Duodenal mucosa (tissue), 2 donors: Measurements from ENCODE around the gene COL28A1.

ENCODE experiments used
- H3K27ac ChIP-seq: one replicate; pipeline ENCODE4 v1.7.0; 2013; ENCODE audit warnings: low read depth, low read length
- H3K27me3 ChIP-seq, 2 donors: one replicate each; pipeline ENCODE4 v1.7.0; 2013; ENCODE audit warnings: low read length in 2 of 2, control low read depth in 1 of 2; ENCODE audit not compliant: insufficient read depth in 2 of 2, control insufficient read depth in 1 of 2
- H3K36me3 ChIP-seq, 2 donors: one replicate each; pipeline ENCODE4 v1.7.0; 2013; ENCODE audit warnings: low read length in 2 of 2, control low read depth in 1 of 2; ENCODE audit not compliant: insufficient read depth in 2 of 2, control insufficient read depth in 1 of 2
- H3K4me1 ChIP-seq, 2 donors: one replicate each; pipeline ENCODE4 v1.7.0; 2013; ENCODE audit warnings: low read length in 2 of 2, control low read depth in 1 of 2; ENCODE audit not compliant: insufficient read depth in 2 of 2, control insufficient read depth in 1 of 2
- H3K4me3 ChIP-seq, 2 donors: one replicate each; pipeline ENCODE4 v1.7.0; 2013; ENCODE audit warnings: low read length in 2 of 2, low read depth in 1 of 2
- H3K9ac ChIP-seq, 2 donors: one replicate each; pipeline ENCODE4 v1.7.0; 2013; ENCODE audit warnings: low read length in 2 of 2, low read depth in 1 of 2
- H3K9me3 ChIP-seq, 2 donors: one replicate each; pipeline ENCODE4 v1.7.0; 2013; ENCODE audit warnings: low read length in 2 of 2, control low read depth in 1 of 2; ENCODE audit not compliant: control insufficient read depth in 1 of 2

COL28A1 gene

GRCh38 chr7:7452652-7453051 is 83.0 kb downstream of the COL28A1 start:
- Histone ChIP-seq H3K9me3 (peaks cover 5 to 15% of the 10 kb centered on the region in 2 donors), H3K27ac (no peak overlapping the region), H3K9ac (no peak overlapping the region), H3K36me3 (no peaks in the 10 kb centered on the region), H3K4me1 (peaks cover 0 to 4% of the 10 kb centered on the region in 2 donors), H3K4me3 (no peak overlapping the region), H3K27me3 (no peaks in the 10 kb centered on the region)

GRCh38 chr7:7452119-7452518 is 83.6 kb downstream of the COL28A1 start:
- Histone ChIP-seq H3K27ac (no peak overlapping the region), H3K9ac (no peak overlapping the region), H3K9me3 (peaks cover 5 to 15% of the 10 kb centered on the region in 2 donors), H3K4me1 (peaks cover 0 to 4% of the 10 kb centered on the region in 2 donors), H3K27me3 (no peaks in the 10 kb centered on the region), H3K36me3 (no peaks in the 10 kb centered on the region), H3K4me3 (no peak overlapping the region)

- Histone ChIP-seq H3K4me3 (no peak overlapping the region), H3K9me3 (peaks cover 5 to 15% of the 10 kb centered on the region in 2 donors), H3K27ac (no peak overlapping the region), H3K4me1 (peaks cover 0 to 4% of the 10 kb centered on the region in 2 donors), H3K27me3 (no peaks in the 10 kb centered on the region), H3K9ac (no peak overlapping the region), H3K36me3 (no peaks in the 10 kb centered on the region)
Measured at GRCh38 chr7:7449055-7449454, 86.6 kb downstream of the COL28A1 start.

GRCh38 chr7:7446616-7447015 is 89.1 kb downstream of the COL28A1 start:
- Histone ChIP-seq H3K27ac (no peak overlapping the region), H3K36me3 (no peaks in the 10 kb centered on the region), H3K9me3 (peaks cover 5 to 15% of the 10 kb centered on the region in 2 donors), H3K4me1 (no peaks in the 10 kb centered on the region), H3K4me3 (no peak overlapping the region), H3K9ac (no peak overlapping the region), H3K27me3 (no peaks in the 10 kb centered on the region)

- no peaks in the 10 kb centered on the region for H3K36me3 ChIP-seq
- no peak overlapping the region for H3K4me3 ChIP-seq
- no peaks in the 10 kb centered on the region for H3K4me1 ChIP-seq
- no peaks in the 10 kb centered on the region for H3K27me3 ChIP-seq
- H3K9ac ChIP-seq: no peak overlapping the region
- peaks cover 3 to 10% of the 10 kb centered on the region in 2 donors for H3K9me3 ChIP-seq
- no peak overlapping the region for H3K27ac ChIP-seq
Measured at GRCh38 chr7:7443806-7444350, 91.8 kb downstream of the COL28A1 start.

- no peak overlapping the region for H3K4me3 ChIP-seq
- H3K4me1 ChIP-seq: no peaks in the 10 kb centered on the region
- H3K9me3 ChIP-seq: no peaks in the 10 kb centered on the region
- no peaks in the 10 kb centered on the region for H3K36me3 ChIP-seq
- no peak overlapping the region for H3K9ac ChIP-seq
- no peak overlapping the region for H3K27ac ChIP-seq
- no peaks in the 10 kb centered on the region for H3K27me3 ChIP-seq
Measured at GRCh38 chr7:7439564-7439963, 96.1 kb downstream of the COL28A1 start.

- Histone ChIP-seq H3K36me3 (no peaks in the 10 kb centered on the region), H3K4me1 (no peaks in the 10 kb centered on the region), H3K27me3 (no peaks in the 10 kb centered on the region), H3K27ac (no peak overlapping the region), H3K4me3 (no peak overlapping the region), H3K9ac (no peak overlapping the region), H3K9me3 (no peaks in the 10 kb centered on the region)
Measured at GRCh38 chr7:7438851-7439250, 96.8 kb downstream of the COL28A1 start.

GRCh38 chr7:7435978-7436377 is 99.7 kb downstream of the COL28A1 start:
- H3K4me3 ChIP-seq: no peak overlapping the region
- no peak overlapping the region for H3K9ac ChIP-seq
- H3K27ac ChIP-seq: no peak overlapping the region
- H3K9me3 ChIP-seq: no peaks in the 10 kb centered on the region
- no peaks in the 10 kb centered on the region for H3K4me1 ChIP-seq
- no peaks in the 10 kb centered on the region for H3K36me3 ChIP-seq
- no peaks in the 10 kb centered on the region for H3K27me3 ChIP-seq

GRCh38 chr7:7434329-7434728 is 101.3 kb downstream of the COL28A1 start:
- no peak overlapping the region for H3K4me3 ChIP-seq
- H3K27me3 ChIP-seq: no peaks in the 10 kb centered on the region
- no peak overlapping the region for H3K9ac ChIP-seq
- H3K4me1 ChIP-seq: no peaks in the 10 kb centered on the region
- no peak overlapping the region for H3K27ac ChIP-seq
- H3K36me3 ChIP-seq: no peaks in the 10 kb centered on the region
- no peaks in the 10 kb centered on the region for H3K9me3 ChIP-seq

- Histone ChIP-seq H3K27me3 (no peaks in the 10 kb centered on the region), H3K36me3 (no peaks in the 10 kb centered on the region), H3K4me1 (no peaks in the 10 kb centered on the region), H3K27ac (no peak overlapping the region), H3K4me3 (no peak overlapping the region), H3K9ac (no peak overlapping the region), H3K9me3 (no peaks in the 10 kb centered on the region)
Measured at GRCh38 chr7:7433811-7434210, 101.9 kb downstream of the COL28A1 start.

- Histone ChIP-seq H3K27ac (no peak overlapping the region), H3K9me3 (no peaks in the 10 kb centered on the region), H3K9ac (no peak overlapping the region), H3K36me3 (no peaks in the 10 kb centered on the region), H3K27me3 (no peaks in the 10 kb centered on the region), H3K4me3 (no peak overlapping the region), H3K4me1 (no peaks in the 10 kb centered on the region)
Measured at GRCh38 chr7:7432979-7433378, 102.7 kb downstream of the COL28A1 start.
